Stomach (tissue), 4 donors: ENCODE data around the gene PPP1CA.

Experiments used
- POLR2A ChIP-seq, 4 donors: fragments of 450-650 bp; IDR thresholded peaks; one replicate each; pipeline ENCODE4 v1.6.1; 2016; ENCODE audit warnings: antibody characterized with exemption in 4 of 4, control low read depth in 2 of 4, mild to moderate bottlenecking in 1 of 4, moderate library complexity in 1 of 4
- TF ChIP-seq, protein P1 (sequence below), 7 experiments: fragments of 450-650 bp in 4 of 7; fragments of 200-600 bp in 3 of 7; sonication (generic) in 3 of 7; IDR thresholded peaks; one replicate each; pipeline ENCODE4 v1.5.1; 2016 to 2019; ENCODE audit warnings: antibody characterized with exemption in 7 of 7, control low read depth in 2 of 7, mild to moderate bottlenecking in 1 of 7

DNA sequence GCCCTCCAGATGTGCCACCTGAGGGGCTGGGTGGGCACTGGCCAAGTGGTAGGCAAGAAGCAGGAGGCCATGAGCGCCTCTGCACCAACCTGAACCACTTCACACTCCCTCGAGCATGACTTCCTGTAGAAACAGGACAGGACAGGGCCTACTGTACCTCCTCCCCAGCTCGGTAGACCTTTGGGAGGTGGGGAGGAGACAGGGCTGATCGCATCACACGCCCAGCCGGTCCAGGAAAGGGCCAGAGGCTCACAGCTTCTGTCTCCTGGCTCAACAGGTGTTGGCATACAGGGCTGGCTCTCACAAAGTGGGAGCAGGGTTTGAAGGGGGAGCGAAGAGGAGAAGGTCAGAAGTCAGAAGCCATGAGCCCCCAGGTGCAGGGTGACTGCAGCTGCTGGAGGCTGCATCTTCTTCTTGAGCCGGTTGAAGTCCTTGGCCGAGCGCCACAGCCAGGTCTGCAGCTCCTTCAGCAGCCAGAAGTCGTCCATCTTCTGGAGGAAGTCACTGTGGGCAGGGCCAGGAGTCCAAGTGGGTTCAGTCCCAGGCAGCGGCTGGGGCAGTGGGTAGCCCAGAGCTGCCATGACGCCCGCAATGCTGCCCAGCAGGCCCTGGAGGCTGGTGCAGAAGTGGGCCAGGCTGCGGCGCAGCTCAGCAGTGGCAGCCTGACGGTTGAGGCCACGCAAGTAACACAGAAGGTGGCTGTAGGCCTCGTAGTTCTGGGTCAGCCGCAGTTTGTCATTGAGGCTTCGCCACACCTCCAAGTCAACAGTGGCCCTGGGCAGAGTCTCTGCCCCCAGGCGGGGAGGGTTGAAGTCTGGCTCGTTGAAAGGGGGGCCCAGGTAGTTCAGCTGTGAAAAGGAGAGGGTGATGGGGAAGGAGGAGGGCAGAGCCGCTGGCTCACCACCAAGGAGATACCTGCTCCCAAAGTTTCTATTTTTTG is 36.6 kb downstream of the PPP1CA start:
- no peak for TF ChIP-seq POLR2A (IDR thresholded peaks at IDR 0.05)
- TF ChIP-seq, protein P1, sequence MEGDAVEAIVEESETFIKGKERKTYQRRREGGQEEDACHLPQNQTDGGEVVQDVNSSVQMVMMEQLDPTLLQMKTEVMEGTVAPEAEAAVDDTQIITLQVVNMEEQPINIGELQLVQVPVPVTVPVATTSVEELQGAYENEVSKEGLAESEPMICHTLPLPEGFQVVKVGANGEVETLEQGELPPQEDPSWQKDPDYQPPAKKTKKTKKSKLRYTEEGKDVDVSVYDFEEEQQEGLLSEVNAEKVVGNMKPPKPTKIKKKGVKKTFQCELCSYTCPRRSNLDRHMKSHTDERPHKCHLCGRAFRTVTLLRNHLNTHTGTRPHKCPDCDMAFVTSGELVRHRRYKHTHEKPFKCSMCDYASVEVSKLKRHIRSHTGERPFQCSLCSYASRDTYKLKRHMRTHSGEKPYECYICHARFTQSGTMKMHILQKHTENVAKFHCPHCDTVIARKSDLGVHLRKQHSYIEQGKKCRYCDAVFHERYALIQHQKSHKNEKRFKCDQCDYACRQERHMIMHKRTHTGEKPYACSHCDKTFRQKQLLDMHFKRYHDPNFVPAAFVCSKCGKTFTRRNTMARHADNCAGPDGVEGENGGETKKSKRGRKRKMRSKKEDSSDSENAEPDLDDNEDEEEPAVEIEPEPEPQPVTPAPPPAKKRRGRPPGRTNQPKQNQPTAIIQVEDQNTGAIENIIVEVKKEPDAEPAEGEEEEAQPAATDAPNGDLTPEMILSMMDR (IDR thresholded peaks at IDR 0.05), result no peak
